ENCODE data around the gene EVA1B.
A peak's percentile ranks its signal among the peaks of the same experiment; 100 is the strongest.

EVA1B gene

DNA sequence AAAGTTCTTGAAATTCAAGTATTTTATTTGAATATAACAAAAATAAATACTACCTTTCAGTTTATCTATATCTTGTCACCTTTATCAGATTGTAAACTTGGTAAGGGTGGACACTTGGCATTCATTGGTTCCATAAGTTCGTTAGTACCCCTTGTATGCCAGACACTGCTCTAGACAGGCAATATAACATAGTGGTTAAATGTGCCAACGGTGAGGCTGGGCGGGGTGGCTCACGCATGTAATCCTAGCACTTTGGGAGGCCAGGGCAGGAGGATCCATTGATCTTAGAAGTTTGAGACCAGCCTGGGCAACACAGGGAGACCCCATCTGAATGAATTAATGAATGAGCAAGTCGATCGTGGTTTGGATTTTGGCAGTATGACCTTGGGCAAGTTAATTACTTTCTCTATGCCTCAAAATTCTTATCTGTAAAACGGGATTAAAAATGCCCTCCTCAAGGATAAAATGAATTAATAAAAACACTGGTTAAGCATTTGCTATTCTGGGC is 43.6 kb downstream of the EVA1B start:
- no peaks in the 10 kb centered on the region for H3K27me3 Mint-ChIP-seq
- H3K9me3 Mint-ChIP-seq = no peaks in the 10 kb centered on the region
- peaks cover 5% of the 10 kb centered on the region for H3K36me3 Mint-ChIP-seq
- peaks cover 44% of the 10 kb centered on the region for H3K4me1 Mint-ChIP-seq
- no peak overlapping the region for H3K4me3 Mint-ChIP-seq
- H3K27ac Mint-ChIP-seq = peak overlapping the region; percentile 93

DNA sequence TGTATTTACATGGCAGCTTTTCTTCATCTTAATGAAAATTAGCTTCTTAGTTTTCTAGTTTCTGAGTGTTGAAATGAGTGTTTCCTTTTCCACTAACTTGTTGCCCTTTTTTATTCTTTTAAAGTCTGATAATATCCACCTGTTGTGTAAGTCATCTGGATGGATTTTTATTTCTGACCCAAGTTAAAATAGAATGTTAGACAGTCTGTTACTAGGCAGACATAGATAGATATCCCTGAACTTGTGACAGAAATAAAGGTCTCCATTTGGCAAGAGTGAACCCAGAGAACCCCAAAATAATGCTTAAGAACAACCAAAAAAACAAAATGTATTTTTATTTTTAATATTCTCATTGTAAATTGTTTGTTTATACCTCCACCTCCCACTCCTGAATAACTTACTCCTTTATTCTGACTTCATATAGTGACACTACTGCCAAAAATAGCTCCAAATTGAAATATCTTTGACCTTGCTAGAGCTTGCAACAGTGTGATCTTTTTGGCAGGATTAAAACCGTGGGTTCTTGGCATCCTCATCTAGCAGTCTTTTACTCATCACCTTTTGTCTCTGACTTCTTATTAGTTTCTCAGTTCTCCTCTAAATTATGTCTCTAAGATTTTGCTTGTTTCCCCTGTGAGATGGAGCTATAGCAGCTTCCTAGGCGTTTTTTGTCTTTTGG is 44.2 kb downstream of the EVA1B start:
- Mint-ChIP-seq H3K4me1 (peaks cover 39% of the 10 kb centered on the region), H3K27me3 (no peaks in the 10 kb centered on the region), H3K27ac (peak overlapping the region; percentile 56), H3K4me3 (no peak overlapping the region), H3K9me3 (no peaks in the 10 kb centered on the region), H3K36me3 (peaks cover 5% of the 10 kb centered on the region)

DNA sequence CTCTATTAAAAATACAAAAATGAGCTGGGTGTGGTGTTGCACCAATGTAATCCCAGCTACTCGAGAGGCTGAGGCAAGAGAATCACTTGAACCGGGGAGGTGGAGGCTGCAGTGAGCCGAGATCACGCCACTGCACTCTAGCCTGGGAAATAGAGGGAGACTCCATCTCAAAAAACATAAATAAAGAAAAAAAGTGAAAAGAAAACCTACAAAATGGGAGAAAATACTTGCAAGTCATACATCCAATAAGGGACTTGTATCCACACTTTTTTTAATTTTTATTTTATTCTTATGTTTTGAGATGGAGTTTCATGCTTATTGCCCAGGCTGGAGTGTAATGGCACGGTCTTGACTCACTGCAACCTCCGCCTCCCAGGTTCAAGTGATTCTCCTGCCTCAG is 46.8 kb downstream of the EVA1B start:
- no peaks in the 10 kb centered on the region for H3K27me3 Mint-ChIP-seq
- H3K4me1 Mint-ChIP-seq = peaks cover 38% of the 10 kb centered on the region
- no peak overlapping the region for H3K4me3 Mint-ChIP-seq
- no peaks in the 10 kb centered on the region for H3K36me3 Mint-ChIP-seq
- H3K9me3 Mint-ChIP-seq = no peaks in the 10 kb centered on the region
- H3K27ac Mint-ChIP-seq = no peak overlapping the region

DNA sequence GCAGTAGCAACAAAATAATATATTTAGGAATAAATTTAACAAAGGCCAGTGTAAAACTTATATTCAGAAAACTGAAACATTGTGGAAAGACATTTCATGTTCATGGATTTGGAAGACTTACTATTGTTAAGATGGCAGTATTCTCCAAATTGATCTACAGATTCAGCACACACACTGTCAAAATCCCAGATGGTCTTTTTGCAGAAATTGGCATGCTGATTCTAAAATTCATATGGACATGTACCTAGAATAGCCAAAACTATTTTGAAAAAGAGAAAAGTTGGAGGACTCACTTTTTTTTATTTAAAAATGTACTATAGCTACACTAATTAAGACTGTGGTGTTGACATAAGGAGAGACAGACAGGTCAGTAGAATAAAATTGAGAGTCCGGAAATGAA is 49.2 kb downstream of the EVA1B start:
- no peak overlapping the region for H3K27ac Mint-ChIP-seq
- H3K9me3 Mint-ChIP-seq = no peaks in the 10 kb centered on the region
- peaks cover 20% of the 10 kb centered on the region for H3K4me1 Mint-ChIP-seq
- H3K4me3 Mint-ChIP-seq = no peak overlapping the region
- peaks cover 3% of the 10 kb centered on the region for H3K36me3 Mint-ChIP-seq
- no peaks in the 10 kb centered on the region for H3K27me3 Mint-ChIP-seq

DNA sequence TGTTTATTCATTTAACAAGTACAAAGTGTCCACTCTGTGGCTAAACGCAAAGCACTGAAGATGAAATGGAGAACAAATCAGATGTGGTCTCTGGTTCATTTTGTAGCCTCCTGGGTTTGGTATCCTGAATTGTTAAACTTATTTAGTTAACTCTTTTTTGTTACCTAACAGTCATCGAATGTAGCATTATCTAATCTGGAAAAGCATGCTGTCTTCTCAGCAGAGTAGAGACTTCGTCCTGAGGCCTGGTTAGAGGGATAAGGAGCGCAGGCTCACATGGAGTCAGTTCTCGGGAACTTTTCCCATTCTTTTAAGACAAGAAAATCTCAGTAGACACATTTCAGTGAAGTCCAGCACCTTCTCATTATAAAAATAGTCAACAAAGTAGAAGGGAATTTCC is 50.4 kb downstream of the EVA1B start:
- H3K9me3 Mint-ChIP-seq = no peaks in the 10 kb centered on the region
- no peak overlapping the region for H3K4me3 Mint-ChIP-seq
- H3K27ac Mint-ChIP-seq = peak overlapping the region; percentile 46
- no peaks in the 10 kb centered on the region for H3K27me3 Mint-ChIP-seq
- peaks cover 3% of the 10 kb centered on the region for H3K36me3 Mint-ChIP-seq
- H3K4me1 Mint-ChIP-seq = peaks cover 16% of the 10 kb centered on the region
